Gastrocnemius medialis (tissue), 4 donors: Measurements from ENCODE around the gene WNT9B. TPM values are rescaled to one million over a fixed set of nuclear protein-coding genes. Genes with fewer than 3 reads are reported as not detected.

Experiments used
- ATAC-seq, 2 donors: fragments of 150-250 bp; one replicate each; pipeline ENCODE4 v1.9.1; 2016
- DNase-seq, 2 donors: peaks; one replicate each; pipeline ENCODE4 v3.0.0-alpha.2; 2019
- H3K27ac ChIP-seq, 4 donors: fragments of 200-600 bp; sonication (generic); 1 replicate in 1 of 4; 2 replicates in 3 of 4; pipeline ENCODE4 v1.5.1; 2016 to 2018; ENCODE audit warnings: mild to moderate bottlenecking in 2 of 4, moderate library complexity in 1 of 4
- H3K27me3 ChIP-seq, 3 donors: fragments of 200-600 bp; sonication (generic) in 2 of 3; 1 replicate in 1 of 3; 2 replicates in 2 of 3; pipeline versions ENCODE4 v1.5.1 to v1.6.0; 2016 to 2019; ENCODE audit warnings: mild to moderate bottlenecking in 1 of 3, moderate library complexity in 1 of 3
- H3K36me3 ChIP-seq, 2 donors: fragments of 200-600 bp; sonication (generic) in 1 of 2; one replicate each; pipeline ENCODE4 v1.5.1; 2017 to 2018
- H3K4me1 ChIP-seq, 2 donors: fragments of 200-600 bp; sonication (generic) in 1 of 2; one replicate each; pipeline ENCODE4 v1.5.1; 2016 to 2017; ENCODE audit warnings: mild to moderate bottlenecking in 2 of 2
- H3K4me3 ChIP-seq, 4 donors: fragments of 200-600 bp; sonication (generic) in 3 of 4; 1 replicate in 1 of 4; 2 replicates in 3 of 4; pipeline ENCODE4 v1.5.1; 2016 to 2019; ENCODE audit warnings: mild to moderate bottlenecking in 2 of 4
- H3K9me3 ChIP-seq, 3 donors: fragments of 200-600 bp; sonication (generic) in 2 of 3; 1 replicate in 1 of 3; 2 replicates in 2 of 3; pipeline ENCODE4 v1.5.1; 2016 to 2019
- CTCF ChIP-seq, 5 experiments: fragments of 450-650 bp in 3 of 5; fragments of 200-600 bp in 2 of 5; sonication (generic) in 2 of 5; IDR thresholded peaks in 4 of 5; conservative IDR thresholded peaks in 1 of 5; 1 replicate in 4 of 5; 2 replicates in 1 of 5; pipeline ENCODE4 v1.5.1; 2016 to 2019; ENCODE audit warnings: antibody characterized with exemption in 5 of 5, mild to moderate bottlenecking in 3 of 5, moderate library complexity in 3 of 5
- POLR2A ChIP-seq, 2 donors: fragments of 450-650 bp; IDR thresholded peaks; one replicate each; pipeline ENCODE4 v1.6.1; 2017; ENCODE audit warnings: antibody characterized with exemption in 2 of 2, mild to moderate bottlenecking in 2 of 2, moderate library complexity in 2 of 2
- in situ Hi-C, 4 donors: fragments of 200-750 bp; cut with MboI; loops; one replicate each; pipeline versions ENCODE4 v1.15.0 to v1.8.0; 2017; ENCODE audit warnings: low sequenced_read_pairs in 4 of 4
- intact Hi-C: fragments of 100-400 bp; cut with DNase I; formaldehyde crosslinking; loops from one replicate; pipeline ENCODE4 v1.15.1; 2023; ENCODE audit warnings: low total_unique reads
- total RNA-seq, 4 donors: library from RNA; depleted of rRNA; stranded (reverse); fragments of >200 nt; gene quantifications; one replicate each; pipeline versions ENCODE4 v1.1.0 to v1.2.3, GENCODE V29; 2016

WNT9B gene
- total RNA-seq, 4 donors from 2014 or later: 0.40 TPM; not detected in 3

GRCh38 chr17:46866325-46866724 is 14.9 kb downstream of the WNT9B start:
- Histone ChIP-seq H3K9me3 (no peaks in the 10 kb centered on the region), H3K4me1 (no peaks in the 10 kb centered on the region), H3K27me3 (peaks cover 0 to 3% (median 2%) of the 10 kb centered on the region in 3 donors), H3K36me3 (no peaks in the 10 kb centered on the region), H3K27ac (no peak overlapping the region), H3K4me3 (no peak overlapping the region)
- in situ Hi-C loops (no loop called here), intact Hi-C loops (no loop called here)
- ATAC-seq (no peak), DNase-seq (no peak)
- TF ChIP-seq CTCF (IDR thresholded peaks at IDR 0.05 in 4 of 5, conservative IDR thresholded peaks at IDR 0.05 in 1 of 5) (no peak), POLR2A (IDR thresholded peaks at IDR 0.05) (no peak)

DNA sequence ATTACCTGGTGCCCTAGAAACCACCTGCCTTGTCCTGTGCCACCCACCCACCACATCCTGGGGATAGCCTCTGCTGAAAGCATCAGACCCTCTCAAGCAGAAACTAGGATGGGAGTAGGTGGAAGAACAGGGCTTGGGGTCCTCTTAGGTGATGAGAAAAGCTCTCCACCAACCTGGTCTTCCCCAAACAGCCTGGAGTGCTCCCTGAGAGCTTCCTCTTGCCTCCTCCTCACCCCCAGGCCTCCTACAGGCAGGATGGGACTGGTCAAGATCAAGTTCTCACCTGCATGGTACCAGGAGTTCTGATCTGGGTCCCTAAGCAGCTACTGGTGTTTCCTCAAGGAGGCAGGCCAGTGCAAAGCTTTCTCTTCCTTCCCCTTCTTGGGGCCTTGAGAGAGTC is 15.4 kb downstream of the WNT9B start:
- no peaks in the 10 kb centered on the region for H3K9me3 ChIP-seq

GRCh38 chr17:46868689-46869187 is 17.4 kb downstream of the WNT9B start:
- intact Hi-C loops: no loop called here

More for the DNA sequence above, 15.4 kb downstream of the WNT9B start:
- Histone ChIP-seq H3K27me3 (peaks cover 0 to 3% (median 2%) of the 10 kb centered on the region in 3 donors), H3K4me3 (no peak overlapping the region), H3K27ac (no peak overlapping the region), H3K4me1 (no peaks in the 10 kb centered on the region), H3K36me3 (no peaks in the 10 kb centered on the region)
- ATAC-seq (no peak), DNase-seq (no peak)
- intact Hi-C loops: no loop called here
- no peak for TF ChIP-seq CTCF (IDR thresholded peaks at IDR 0.05 in 4 of 5, conservative IDR thresholded peaks at IDR 0.05 in 1 of 5)
- TF ChIP-seq POLR2A (IDR thresholded peaks at IDR 0.05): no peak
- in situ Hi-C loops: no loop called here

GRCh38 chr17:46869296-46869695 is 17.9 kb downstream of the WNT9B start:
- Histone ChIP-seq H3K27ac (no peak overlapping the region), H3K9me3 (no peaks in the 10 kb centered on the region), H3K4me1 (no peaks in the 10 kb centered on the region), H3K27me3 (peaks cover 0 to 2% (median 0%) of the 10 kb centered on the region in 3 donors), H3K36me3 (no peaks in the 10 kb centered on the region), H3K4me3 (no peak overlapping the region)
- in situ Hi-C loops (no loop called here), intact Hi-C loops (no loop called here)
- no peak for TF ChIP-seq POLR2A (IDR thresholded peaks at IDR 0.05)
- no peak for TF ChIP-seq CTCF (IDR thresholded peaks at IDR 0.05 in 4 of 5, conservative IDR thresholded peaks at IDR 0.05 in 1 of 5)
- ATAC-seq: no peak
- DNase-seq: no peak

More at GRCh38 chr17:46868689-46869187, 17.4 kb downstream of the WNT9B start:
- no peaks in the 10 kb centered on the region for H3K36me3 ChIP-seq
- no peaks in the 10 kb centered on the region for H3K9me3 ChIP-seq
- peaks cover 0 to 2% (median 0%) of the 10 kb centered on the region in 3 donors for H3K27me3 ChIP-seq
- ATAC-seq: no peak
- no peak overlapping the region for H3K4me3 ChIP-seq
- no peak for DNase-seq
- H3K4me1 ChIP-seq: no peaks in the 10 kb centered on the region
- H3K27ac ChIP-seq: no peak overlapping the region
- TF ChIP-seq CTCF (IDR thresholded peaks at IDR 0.05 in 4 of 5, conservative IDR thresholded peaks at IDR 0.05 in 1 of 5) (no peak), POLR2A (IDR thresholded peaks at IDR 0.05) (no peak)
- in situ Hi-C loops: no loop called here
